K562 (cell line): ENCODE results near the gene PPP1R15A. TPM values are rescaled to one million over a fixed set of nuclear protein-coding genes. Genes with fewer than 3 reads are reported as not detected.

Experiments used
- BCL6 ChIP-seq: fragments of 250-450 bp; sonication (Bioruptor Pico); IDR thresholded peaks from 2 replicates; pipeline ENCODE4 v1.4.0; 2020
- CBFA2T3 ChIP-seq: fragments of 450-650 bp; IDR thresholded peaks from 2 replicates; pipeline ENCODE4 v1.6.1; 2017
- DMBX1 ChIP-seq: fragments of 250-450 bp; sonication (Bioruptor Pico); IDR thresholded peaks from 2 replicates; pipeline ENCODE4 v1.8.0; 2022; ENCODE audit warnings: inconsistent platforms, mild to moderate bottlenecking, moderate library complexity, borderline replicate concordance
- ERF ChIP-seq: fragments of 450-650 bp; formaldehyde crosslinking; IDR thresholded peaks from 2 replicates; pipeline ENCODE4 v1.4.0; 2020; ENCODE audit warnings: mild to moderate bottlenecking, mixed read lengths
- GABPB2 ChIP-seq: fragments of 250-450 bp; sonication (Bioruptor Pico); conservative IDR thresholded peaks from 2 replicates; pipeline ENCODE4 v1.5.1; 2021; ENCODE audit warnings: mild to moderate bottlenecking
- HDAC1 ChIP-seq, 2 experiments: fragments of 450-650 bp; IDR thresholded peaks; 2 replicates each; pipeline ENCODE4 v1.6.1; 2016 to 2017; ENCODE audit warnings: inconsistent platforms in 1 of 2, mild to moderate bottlenecking in 1 of 2, moderate library complexity in 1 of 2
- MAFF ChIP-seq: IDR thresholded peaks from 2 replicates; pipeline ENCODE4 v1.6.1; 2012; ENCODE audit warnings: low read length, improper control_type of control experiment
- MTA3 ChIP-seq: fragments of 450-650 bp; formaldehyde crosslinking; IDR thresholded peaks from 2 replicates; pipeline ENCODE4 v1.6.1; 2017; ENCODE audit warnings: mild to moderate bottlenecking, borderline replicate concordance
- PHB2 ChIP-seq: fragments of 450-650 bp; IDR thresholded peaks from 2 replicates; pipeline ENCODE4 v1.6.1; 2017; ENCODE audit warnings: low read depth
- SMARCA5 ChIP-seq: fragments of 450-650 bp; IDR thresholded peaks from 2 replicates; pipeline ENCODE4 v1.6.1; 2016
- SREBF1 ChIP-seq: fragments of 150-350 bp; IDR thresholded peaks from 2 replicates; pipeline ENCODE4 v1.6.1; 2014; ENCODE audit warnings: antibody characterized with exemption, low read depth, low read length, borderline replicate concordance
- SUPT5H ChIP-seq: fragments of 450-650 bp; IDR thresholded peaks from 2 replicates; pipeline ENCODE4 v1.6.1; 2016
- ZNF165 ChIP-seq: fragments of 250-450 bp; sonication (Bioruptor Pico); IDR thresholded peaks from 2 replicates; pipeline ENCODE4 v1.4.0; 2020; ENCODE audit warnings: borderline replicate concordance
- ZNF780A ChIP-seq: fragments of 250-450 bp; sonication (Bioruptor Pico); IDR thresholded peaks from 2 replicates; pipeline ENCODE4 v1.5.0; 2021; ENCODE audit warnings: mild to moderate bottlenecking
- polyA plus RNA-seq, 8 experiments: library from polyadenylated mRNA; depleted of rRNA in 4 of 8; stranded (reverse) in 5 of 8; unstranded in 3 of 8; fragments of >200 nt; fragmentation: Nextera tagmentation in 2 of 8; fragmentation: Illumina TruSeq in 1 of 8; extraction: Ambion mirVana in 2 of 8; extraction: Trizol in 1 of 8; gene quantifications; 2 replicates each; pipeline versions ENCODE4 v1.2.1 to v1.2.3, GENCODE V29; 2011 to 2014; ENCODE audit warnings: inconsistent platforms in 1 of 8, missing spikeins in 1 of 8
- total RNA-seq, 7 experiments: library from RNA; depleted of rRNA in 6 of 7; stranded (reverse); fragments of >200 nt in 6 of 7; fragmentation: Illumina TruSeq in 2 of 7; extraction: Trizol in 2 of 7; gene quantifications; 2 replicates each; pipeline versions ENCODE4 v1.2.1 to v1.2.3, GENCODE V29; 2011 to 2021; ENCODE audit warnings: low replicate concordance in 1 of 7
- TF ChIP-seq, protein P1 (sequence below): fragments of 250-450 bp; sonication (Bioruptor Pico); IDR thresholded peaks from 2 replicates; pipeline ENCODE4 v1.8.0; 2021; ENCODE audit warnings: mild to moderate bottlenecking, moderate library complexity
- TF ChIP-seq, protein P2 (sequence below), 2 experiments: fragments of 450-650 bp; formaldehyde crosslinking in 1 of 2; IDR thresholded peaks; 2 replicates each; pipeline versions ENCODE4 v1.4.0 to v1.6.1; 2014 to 2020; ENCODE audit warnings: mild to moderate bottlenecking in 2 of 2, borderline replicate concordance in 1 of 2, low read depth in 1 of 2
- TF ChIP-seq, protein P3 (sequence below): sonication (generic); formaldehyde crosslinking; IDR thresholded peaks from 2 replicates; pipeline ENCODE4 v1.5.0; 2020; ENCODE audit warnings: missing genetic modification reagents

PPP1R15A gene
- total and polyA plus RNA-seq, 9 of the 15 experiments (the other 6 are each of a cell fraction or from before 2014, with no cell fraction given), result 0.42 to 73.7 (median 44.0) TPM

DNA sequence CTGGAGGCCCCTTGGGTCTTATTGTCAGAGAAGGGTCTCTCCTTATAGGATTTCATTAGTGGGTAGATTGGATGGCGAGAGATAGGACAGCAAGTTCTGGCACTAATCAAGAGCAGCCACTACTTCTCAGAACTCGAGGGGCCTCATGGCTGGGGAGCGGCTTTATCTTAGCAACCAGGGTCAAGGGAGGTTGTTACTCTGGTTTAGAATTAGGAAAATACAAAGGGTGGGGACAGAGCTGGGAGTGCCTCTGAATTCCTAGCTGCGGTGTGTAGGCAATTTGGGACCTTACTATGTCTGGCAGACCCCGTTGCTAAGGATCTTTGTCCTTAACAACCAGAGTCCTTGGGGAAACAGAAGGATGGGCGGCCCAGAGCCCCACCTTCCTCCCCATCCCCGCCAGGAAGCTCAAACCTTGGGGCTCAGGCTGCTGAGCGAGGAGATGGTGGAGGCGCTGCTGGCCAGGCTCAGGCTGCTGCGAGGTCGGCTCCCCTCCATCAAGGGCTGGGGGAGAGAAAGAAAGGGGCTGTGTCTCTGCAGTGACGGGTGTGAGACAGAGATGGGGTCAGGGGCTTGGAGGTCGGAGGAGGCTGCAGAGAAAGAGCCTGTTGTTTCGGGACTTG lies 5.0 kb upstream of the PPP1R15A start (continued):
- TF ChIP-seq, protein P1, sequence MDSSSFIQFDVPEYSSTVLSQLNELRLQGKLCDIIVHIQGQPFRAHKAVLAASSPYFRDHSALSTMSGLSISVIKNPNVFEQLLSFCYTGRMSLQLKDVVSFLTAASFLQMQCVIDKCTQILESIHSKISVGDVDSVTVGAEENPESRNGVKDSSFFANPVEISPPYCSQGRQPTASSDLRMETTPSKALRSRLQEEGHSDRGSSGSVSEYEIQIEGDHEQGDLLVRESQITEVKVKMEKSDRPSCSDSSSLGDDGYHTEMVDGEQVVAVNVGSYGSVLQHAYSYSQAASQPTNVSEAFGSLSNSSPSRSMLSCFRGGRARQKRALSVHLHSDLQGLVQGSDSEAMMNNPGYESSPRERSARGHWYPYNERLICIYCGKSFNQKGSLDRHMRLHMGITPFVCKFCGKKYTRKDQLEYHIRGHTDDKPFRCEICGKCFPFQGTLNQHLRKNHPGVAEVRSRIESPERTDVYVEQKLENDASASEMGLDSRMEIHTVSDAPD, result no peak
- TF ChIP-seq GABPB2 (CRISPR knock-in tag) (no peak), CBFA2T3 (peak; percentile 81), MAFF (no peak), ZNF165 (CRISPR knock-in tag) (no peak), ERF (no peak), SREBF1 (no peak), SUPT5H (no peak), ZNF780A (CRISPR knock-in tag) (no peak), PHB2 (no peak), MTA3 (0 out of 2 replicates have a peak, but pooled peaks have one; percentile 21), DMBX1 (no peak), BCL6 (no peak), SMARCA5 (no peak), HDAC1 (IDR thresholded peaks at IDR 0.05) (peak in 1 of 2 experiments; percentile 27; a peak in 1 of 4 replicates)
- TF ChIP-seq, protein P2, sequence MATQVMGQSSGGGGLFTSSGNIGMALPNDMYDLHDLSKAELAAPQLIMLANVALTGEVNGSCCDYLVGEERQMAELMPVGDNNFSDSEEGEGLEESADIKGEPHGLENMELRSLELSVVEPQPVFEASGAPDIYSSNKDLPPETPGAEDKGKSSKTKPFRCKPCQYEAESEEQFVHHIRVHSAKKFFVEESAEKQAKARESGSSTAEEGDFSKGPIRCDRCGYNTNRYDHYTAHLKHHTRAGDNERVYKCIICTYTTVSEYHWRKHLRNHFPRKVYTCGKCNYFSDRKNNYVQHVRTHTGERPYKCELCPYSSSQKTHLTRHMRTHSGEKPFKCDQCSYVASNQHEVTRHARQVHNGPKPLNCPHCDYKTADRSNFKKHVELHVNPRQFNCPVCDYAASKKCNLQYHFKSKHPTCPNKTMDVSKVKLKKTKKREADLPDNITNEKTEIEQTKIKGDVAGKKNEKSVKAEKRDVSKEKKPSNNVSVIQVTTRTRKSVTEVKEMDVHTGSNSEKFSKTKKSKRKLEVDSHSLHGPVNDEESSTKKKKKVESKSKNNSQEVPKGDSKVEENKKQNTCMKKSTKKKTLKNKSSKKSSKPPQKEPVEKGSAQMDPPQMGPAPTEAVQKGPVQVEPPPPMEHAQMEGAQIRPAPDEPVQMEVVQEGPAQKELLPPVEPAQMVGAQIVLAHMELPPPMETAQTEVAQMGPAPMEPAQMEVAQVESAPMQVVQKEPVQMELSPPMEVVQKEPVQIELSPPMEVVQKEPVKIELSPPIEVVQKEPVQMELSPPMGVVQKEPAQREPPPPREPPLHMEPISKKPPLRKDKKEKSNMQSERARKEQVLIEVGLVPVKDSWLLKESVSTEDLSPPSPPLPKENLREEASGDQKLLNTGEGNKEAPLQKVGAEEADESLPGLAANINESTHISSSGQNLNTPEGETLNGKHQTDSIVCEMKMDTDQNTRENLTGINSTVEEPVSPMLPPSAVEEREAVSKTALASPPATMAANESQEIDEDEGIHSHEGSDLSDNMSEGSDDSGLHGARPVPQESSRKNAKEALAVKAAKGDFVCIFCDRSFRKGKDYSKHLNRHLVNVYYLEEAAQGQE (IDR thresholded peaks at IDR 0.05; ENCODE audit: borderline replicate concordance), result no peak
- TF ChIP-seq, protein P2 (CRISPR knock-in tag; IDR thresholded peaks at IDR 0.05; ENCODE audit: low read depth), result no peak
- TF ChIP-seq, protein P3, sequence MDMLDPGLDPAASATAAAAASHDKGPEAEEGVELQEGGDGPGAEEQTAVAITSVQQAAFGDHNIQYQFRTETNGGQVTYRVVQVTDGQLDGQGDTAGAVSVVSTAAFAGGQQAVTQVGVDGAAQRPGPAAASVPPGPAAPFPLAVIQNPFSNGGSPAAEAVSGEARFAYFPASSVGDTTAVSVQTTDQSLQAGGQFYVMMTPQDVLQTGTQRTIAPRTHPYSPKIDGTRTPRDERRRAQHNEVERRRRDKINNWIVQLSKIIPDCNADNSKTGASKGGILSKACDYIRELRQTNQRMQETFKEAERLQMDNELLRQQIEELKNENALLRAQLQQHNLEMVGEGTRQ, result no peak
